Measurements from ENCODE around the gene MTX1. TPM values are rescaled to one million over a fixed set of nuclear protein-coding genes. Genes with fewer than 3 reads are reported as not detected.

Gene MTX1
- total and polyA plus RNA-seq, 9 of the 15 experiments (the other 6 are each of a cell fraction or from before 2014, with no cell fraction given): 29.1 to 98.4 (median 66.9) TPM

- TF ChIP-seq CLOCK (CRISPR knock-in tag; IDR thresholded peaks at IDR 0.05; ENCODE audit: borderline replicate concordance) (no peak), NFIC (IDR thresholded peaks at IDR 0.05) (peak; percentile 29; the same call in 1 of the 2 replicates), PYGO2 (tag; IDR thresholded peaks at IDR 0.05) (no peak), SREBF2 (CRISPR knock-in tag; IDR thresholded peaks at IDR 0.05) (no peak), ZNF12 (CRISPR knock-in tag; IDR thresholded peaks at IDR 0.05) (0 out of 2 replicates have a peak, but pooled peaks have one; percentile 65), KDM1A (IDR thresholded peaks at IDR 0.05) (peak in 1 of 2 experiments; percentile 11; a peak in 1 of 4 replicates), BRF1 (IDR thresholded peaks at IDR 0.05; ENCODE audit: borderline replicate concordance, extremely low read depth, insufficient read length) (no peak), RNF2 (IDR thresholded peaks at IDR 0.05) (no peak), ARID2 (IDR thresholded peaks at IDR 0.05) (0 out of 2 replicates have a peak, but pooled peaks have one; percentile 6), RBM17 (IDR thresholded peaks at IDR 0.05; ENCODE audit: borderline replicate concordance, low read depth, low read length) (no peak), ZNF277 (CRISPR knock-in tag; IDR thresholded peaks at IDR 0.05; ENCODE audit: borderline replicate concordance) (no peak), BDP1 (IDR thresholded peaks at IDR 0.05; ENCODE audit: insufficient read depth, insufficient read length) (no peak), LARP7 (IDR thresholded peaks at IDR 0.05) (no peak; the same call in 1 of the 2 replicates), TSC22D4 (tag; IDR thresholded peaks at IDR 0.05) (no peak), HDAC1 (IDR thresholded peaks at IDR 0.05) (peak in 1 of 2 experiments; percentile 62; a peak in 1 of 4 replicates), CHD4 (IDR thresholded peaks at IDR 0.05; ENCODE audit: insufficient read depth, insufficient replicate concordance, low read depth, low read length, poor library complexity, severe bottlenecking) (no peak)
- TF ChIP-seq, protein P1, sequence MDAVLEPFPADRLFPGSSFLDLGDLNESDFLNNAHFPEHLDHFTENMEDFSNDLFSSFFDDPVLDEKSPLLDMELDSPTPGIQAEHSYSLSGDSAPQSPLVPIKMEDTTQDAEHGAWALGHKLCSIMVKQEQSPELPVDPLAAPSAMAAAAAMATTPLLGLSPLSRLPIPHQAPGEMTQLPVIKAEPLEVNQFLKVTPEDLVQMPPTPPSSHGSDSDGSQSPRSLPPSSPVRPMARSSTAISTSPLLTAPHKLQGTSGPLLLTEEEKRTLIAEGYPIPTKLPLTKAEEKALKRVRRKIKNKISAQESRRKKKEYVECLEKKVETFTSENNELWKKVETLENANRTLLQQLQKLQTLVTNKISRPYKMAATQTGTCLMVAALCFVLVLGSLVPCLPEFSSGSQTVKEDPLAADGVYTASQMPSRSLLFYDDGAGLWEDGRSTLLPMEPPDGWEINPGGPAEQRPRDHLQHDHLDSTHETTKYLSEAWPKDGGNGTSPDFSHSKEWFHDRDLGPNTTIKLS (IDR thresholded peaks at IDR 0.05; ENCODE audit: borderline replicate concordance, low read depth): no peak
- TF ChIP-seq, protein P2, sequence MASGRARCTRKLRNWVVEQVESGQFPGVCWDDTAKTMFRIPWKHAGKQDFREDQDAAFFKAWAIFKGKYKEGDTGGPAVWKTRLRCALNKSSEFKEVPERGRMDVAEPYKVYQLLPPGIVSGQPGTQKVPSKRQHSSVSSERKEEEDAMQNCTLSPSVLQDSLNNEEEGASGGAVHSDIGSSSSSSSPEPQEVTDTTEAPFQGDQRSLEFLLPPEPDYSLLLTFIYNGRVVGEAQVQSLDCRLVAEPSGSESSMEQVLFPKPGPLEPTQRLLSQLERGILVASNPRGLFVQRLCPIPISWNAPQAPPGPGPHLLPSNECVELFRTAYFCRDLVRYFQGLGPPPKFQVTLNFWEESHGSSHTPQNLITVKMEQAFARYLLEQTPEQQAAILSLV (tag; IDR thresholded peaks at IDR 0.05): no peak
These were observed 15.1 kb upstream of the MTX1 start (continued) for GRCh38 chr1:155193275-155193990.

All from K562 (cell line).